GM19395 (cell line): ENCODE measurements around the gene LRRC56.
A peak's percentile ranks its signal among the peaks of the same experiment; 100 is the strongest.
"Not testable (repeated sequence)": the region's sequence is repeated elsewhere in the genome, so short reads cannot be mapped to it uniquely, and the experiment has no call there.

ENCODE experiments used
- ATAC-seq: cut with Tn5 transposase; IDR thresholded peaks from one replicate; pipeline ENCODE4 v1.9.1; 2021; ENCODE audit warnings: mild to moderate bottlenecking, moderate library complexity; ENCODE audit not compliant: unreplicated experiment

The LRRC56 gene

GRCh38 chr11:571802-572185, 34.5 kb downstream of the LRRC56 start:
- ATAC-seq = no peak

DNA sequence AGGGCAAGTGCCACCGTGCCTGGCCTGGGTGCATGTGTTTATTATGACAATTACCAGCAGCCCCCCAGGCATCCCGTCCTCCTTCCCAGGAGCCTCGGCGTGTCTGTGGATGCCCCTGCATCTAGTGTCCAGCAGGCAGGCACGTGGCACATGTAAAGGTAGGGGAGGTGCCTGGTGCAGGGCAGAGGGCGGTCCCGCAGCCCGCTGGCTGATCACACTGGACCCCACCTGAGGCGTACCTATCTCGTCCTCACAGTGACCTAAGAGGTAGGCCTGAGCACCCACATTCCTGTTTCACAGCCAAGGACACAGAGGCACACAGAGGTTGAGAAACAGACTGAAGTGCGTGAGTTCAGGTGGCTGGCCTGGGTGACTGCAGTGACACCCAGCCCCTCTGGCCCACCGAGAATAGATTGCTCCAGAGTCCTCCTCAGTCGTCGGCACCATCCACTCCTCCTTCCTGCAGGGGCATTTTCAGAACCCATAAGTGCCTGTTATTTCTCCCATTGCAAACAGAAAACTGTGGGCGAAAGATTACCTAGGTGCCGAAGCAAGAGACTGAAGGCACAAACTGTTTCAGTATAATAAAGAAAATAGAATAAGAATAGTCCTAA, 35.9 kb downstream of the LRRC56 start:
- ATAC-seq = no peak

- ATAC-seq = not testable (repeated sequence)
Observed at GRCh38 chr11:574031-574570, 36.8 kb downstream of the LRRC56 start.

DNA sequence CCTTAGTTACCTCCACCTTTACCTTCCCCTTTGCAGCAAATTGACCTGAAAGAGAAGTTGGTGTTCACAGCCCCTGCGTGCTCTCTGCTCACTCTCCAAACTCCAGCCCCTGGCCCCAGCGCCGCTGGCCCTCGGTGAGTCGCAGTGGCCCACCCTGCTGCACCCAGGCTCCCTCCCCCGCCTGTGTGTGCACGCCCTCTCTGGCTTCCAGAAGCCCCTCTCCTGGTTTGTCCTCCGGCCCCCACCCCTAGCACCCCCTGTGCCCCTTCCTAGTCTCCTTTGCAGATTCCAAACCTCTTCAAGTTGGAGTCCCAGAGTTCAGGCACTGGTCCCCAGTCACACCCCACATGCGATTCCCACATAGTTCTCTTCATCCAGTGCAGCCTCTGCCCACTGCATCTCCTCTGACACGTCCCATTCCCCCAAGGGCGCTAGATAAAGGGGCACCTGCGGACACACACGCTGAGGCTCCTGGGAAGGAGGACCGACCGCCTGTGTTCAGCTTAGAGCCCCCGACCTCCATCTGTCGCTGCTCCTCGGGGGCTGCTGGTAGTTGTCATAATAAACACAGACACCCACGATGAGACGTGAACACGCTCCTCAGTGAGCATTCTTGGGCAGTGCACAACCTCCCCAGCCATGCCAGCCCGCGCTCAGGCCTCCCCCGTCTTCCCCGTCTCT, 37.4 kb downstream of the LRRC56 start:
- no peak for ATAC-seq

GRCh38 chr11:575313-575995, 38.1 kb downstream of the LRRC56 start:
- ATAC-seq = no peak

DNA sequence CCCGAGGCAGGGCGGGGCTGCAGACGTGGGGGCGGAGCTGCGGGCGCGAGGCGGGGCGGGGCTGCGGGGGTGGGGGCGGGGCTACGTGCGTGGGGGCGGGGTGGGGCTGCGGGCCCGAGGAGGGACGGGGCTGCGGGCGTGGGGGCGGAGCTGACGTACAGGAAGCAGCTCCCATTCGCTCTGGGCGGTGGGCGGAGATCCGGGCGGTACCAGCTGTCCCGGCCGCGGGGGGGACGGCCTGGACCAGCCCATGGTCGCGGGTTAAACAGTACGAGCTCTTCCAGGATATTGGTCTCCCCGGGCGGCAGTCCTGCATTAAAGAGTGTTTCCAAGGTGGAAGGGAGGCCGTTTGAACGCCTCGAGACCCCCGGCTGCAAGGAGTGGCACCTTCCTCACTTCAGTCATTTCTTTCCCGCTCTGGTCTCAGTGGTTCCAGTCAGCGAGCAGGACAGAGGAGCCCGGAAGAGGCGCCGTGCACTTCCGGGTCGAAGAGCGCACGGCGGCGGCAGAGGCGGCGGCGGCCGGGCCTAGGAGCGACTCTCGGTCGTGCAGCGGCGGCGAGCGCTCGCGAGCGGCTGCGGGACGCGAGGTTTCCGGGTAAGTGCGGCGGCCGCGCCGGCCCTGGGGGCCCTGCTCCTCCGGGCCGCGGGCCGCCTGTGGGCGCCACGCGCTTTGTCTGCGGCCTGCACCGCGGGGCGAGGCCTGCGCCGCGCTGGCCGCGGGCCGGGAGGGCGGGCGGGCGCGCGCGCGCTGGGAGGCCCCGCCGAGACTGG, 38.9 kb downstream of the LRRC56 start, which contains the start of gene PHRF1:
TSS of gene PHRF1 (plus strand) at position 475 of the 773 bp plus-strand sequence. CDS start 5,043 bp downstream, outside the sequence.
- ATAC-seq = peak; percentile 82

DNA sequence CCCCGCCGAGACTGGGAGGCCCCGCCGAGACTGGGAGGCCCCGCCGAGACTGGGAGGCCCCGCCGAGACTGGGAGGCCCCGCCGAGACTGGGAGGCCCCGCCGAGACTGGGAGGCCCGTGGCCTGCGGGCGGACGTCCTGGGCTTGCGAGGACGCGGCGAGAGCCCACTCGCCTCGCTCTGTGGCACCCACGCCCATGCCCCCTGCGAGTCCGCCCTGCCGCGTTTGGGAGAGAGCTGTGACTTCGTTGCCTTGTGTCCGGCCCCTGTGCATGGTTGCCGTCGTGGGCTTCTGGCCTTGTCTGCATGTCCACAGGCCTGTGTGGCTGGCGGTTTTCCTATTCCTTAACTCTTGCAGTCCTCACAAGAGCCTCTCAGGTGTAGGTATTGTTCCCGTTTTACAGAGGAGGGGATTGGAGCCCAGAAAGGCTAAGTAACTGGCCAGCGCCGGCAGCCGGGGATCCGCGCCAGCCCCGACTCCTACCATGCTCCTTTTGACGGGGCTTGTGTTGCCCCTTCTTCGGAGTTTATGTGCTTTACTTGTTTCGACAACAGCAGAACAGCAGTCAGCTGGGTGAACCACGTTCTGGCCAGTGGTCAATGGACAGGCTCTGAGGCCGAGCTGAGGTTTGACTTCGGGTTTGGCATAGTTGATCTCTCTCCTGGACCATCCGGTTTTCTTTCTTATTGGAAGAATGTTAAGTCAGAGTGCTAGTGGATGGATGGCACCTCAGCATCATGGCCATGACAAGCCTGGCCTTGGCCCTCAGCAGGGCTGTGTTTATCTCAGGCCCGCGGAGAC, 39.7 kb downstream of the LRRC56 start:
- no peak for ATAC-seq

DNA sequence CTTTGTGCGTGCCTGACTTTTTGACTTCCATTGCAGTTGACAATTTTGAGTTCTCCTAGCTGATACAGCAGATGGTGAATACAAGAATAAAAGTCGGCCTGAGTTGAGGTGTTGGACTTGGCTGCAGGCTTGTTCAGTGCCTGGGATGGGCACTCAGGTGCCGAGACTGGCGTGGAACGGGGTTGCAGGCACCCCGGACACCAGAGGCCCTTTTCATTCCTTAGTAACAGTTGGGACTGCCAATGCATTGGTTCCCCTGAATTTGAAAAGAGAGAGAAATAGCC, 40.2 kb downstream of the LRRC56 start:
- ATAC-seq = no peak

DNA sequence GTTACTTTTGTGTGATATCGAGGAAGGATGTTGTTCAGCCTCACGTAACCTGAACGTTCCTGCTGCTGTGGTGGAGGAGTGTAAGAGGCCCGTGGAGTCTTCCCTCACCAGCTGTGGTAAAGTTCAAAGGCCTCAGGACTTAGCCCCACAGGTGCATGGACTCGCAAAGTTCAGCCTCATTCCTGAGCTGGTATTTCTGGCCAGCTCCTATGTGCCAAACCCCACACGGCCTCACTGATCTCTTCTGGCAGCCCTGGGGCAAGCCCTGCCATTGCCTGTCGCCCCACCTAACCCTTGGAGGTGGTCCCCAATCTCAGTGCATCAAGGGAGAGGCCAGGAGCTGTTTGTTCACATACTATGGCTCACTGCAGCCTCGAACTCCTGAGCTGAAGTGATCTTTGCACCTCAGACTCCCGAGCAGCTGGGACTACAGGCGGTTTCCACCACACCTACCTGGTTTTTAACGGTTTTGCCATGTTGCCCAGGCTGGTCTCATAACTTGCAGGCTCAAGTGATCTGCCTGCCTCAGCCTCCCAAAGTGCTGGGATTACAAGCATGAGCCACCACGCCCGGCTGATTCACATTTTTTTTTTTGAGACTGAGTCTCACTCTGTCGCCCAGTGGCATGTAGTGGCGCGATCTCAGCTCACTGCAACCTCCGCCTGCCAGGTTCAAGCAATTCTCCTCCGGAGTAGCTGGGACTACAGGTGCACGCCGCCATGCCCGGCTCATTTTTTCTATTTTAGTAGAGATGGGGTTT, 41.1 kb downstream of the LRRC56 start:
- no peak for ATAC-seq

- no peak for ATAC-seq
Observed at GRCh38 chr11:579830-580601, 42.7 kb downstream of the LRRC56 start.

DNA sequence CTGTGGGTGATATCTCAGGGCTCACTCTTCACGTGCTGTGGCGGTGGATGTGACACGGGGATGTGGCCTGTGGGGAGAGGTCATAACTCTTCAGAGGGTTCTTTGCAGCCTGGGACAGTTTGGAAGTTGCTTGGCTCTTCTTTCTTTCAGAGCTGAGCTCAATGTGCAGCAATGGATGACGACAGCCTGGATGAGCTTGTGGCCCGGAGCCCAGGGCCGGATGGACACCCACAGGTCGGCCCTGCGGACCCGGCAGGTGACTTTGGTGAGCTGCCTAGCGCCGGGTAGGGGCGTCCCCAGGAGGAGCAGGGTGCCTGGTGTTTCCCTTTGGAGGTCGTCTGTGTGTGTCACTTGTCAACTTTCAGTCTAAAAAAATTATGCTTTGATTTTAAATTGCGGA, 44.0 kb downstream of the LRRC56 start:
- ATAC-seq = no peak

DNA sequence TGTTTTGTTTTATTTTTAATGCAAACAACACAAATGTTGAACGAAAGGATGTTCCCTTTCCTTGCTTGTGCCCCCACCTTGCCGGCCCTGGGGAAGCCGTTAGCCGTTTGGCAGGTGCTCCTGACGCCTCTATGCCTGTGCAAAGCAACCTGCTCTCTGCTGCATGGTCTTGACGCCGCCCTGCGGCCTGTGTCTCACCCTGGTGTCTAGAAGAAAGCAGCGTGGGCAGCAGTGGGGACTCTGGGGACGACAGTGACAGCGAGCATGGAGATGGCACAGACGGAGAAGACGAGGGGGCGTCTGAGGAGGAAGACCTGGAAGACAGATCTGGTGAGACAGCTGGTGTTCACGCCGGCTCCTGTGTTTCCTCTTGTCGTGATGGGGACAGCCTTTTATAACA, 44.4 kb downstream of the LRRC56 start:
- no peak for ATAC-seq

- no peak for ATAC-seq
Observed at GRCh38 chr11:584287-584686, 47.0 kb downstream of the LRRC56 start.

DNA sequence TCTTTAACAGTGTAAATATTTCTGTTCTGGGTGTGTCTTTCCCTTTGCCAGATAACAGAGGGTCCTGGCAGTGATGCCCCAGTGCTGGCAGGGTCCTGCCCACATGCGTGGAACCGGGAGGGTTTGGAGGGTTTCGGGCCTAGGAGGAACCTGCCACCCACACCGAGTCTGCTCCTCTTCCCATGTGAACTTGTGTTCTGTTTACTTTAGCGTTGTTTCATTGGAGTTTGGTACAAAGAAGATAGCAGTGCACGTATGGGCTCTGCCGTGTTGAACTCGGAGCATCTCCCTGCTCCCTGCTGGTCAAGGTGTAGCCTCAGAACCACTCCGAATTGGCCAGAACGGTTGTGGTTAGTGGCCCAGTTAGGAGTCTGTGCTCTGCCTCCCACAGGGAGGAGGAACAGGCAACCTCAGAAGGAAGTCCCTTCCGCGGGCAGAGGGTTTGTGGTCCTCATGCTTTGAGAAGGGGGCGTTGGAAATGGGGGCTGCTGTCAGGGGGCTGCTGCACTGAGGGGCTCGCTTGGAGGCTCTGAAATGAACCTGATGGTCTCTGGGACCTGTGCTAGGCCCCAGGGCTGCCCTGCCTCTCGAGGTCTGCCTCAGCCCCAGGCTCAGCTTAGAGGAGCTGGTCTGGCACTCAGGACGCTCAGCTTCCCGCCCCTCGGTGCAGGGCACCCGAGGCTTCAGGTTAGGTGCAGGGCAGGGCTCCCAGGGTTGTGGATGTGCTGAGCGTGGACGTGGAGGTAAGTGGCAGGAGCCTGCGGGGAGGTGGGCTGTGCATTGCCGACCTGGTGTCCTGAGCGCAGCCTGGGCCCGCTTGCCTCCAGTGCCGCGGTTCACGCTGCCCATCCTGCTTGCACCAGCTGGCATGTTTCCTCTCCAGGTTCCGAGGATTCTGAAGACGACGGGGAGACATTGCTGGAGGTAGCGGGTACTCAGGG, 49.3 kb downstream of the LRRC56 start:
- no peak for ATAC-seq

- no peak for ATAC-seq
Observed at GRCh38 chr11:587546-587945, 50.2 kb downstream of the LRRC56 start.

DNA sequence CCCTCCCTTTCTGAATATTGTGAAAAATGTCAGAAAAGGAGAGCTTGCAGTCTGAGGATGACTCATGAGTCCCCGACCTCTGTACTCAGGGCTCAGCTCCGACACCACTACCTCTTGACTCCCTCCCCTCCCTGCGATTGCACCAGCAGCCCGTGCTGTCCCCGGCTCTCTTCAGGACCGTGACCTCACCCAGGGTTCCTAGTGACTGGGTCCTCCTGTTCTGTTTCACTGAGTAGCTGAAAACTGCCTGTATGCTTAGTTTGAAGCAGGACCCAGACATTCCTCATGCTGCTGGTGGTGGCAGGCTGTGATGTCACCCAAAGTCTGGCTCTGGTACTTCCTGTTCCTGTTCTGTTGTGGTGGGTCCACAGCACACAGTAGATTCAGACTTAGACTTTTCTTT, 50.7 kb downstream of the LRRC56 start:
- ATAC-seq = no peak

DNA sequence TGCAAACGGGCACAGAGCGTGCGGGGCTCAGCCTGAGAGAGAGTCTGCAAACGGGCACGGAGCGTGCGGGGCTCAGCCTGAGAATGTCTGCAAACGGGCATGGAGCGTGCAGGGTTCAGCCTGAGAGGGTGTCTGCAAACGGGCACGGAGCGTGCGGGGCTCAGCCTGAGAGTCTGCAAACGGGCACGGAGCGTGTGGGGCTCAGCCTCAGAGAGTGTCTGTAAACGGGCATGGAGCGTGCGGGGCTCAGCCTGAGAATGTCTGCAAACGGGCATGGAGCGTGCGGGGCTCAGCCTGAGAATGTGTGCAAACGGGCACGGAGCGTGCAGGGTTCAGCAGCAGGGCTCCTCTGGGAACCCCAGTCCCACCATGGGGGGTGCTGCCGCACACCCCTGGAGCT, 52.5 kb downstream of the LRRC56 start:
- ATAC-seq = no peak

DNA sequence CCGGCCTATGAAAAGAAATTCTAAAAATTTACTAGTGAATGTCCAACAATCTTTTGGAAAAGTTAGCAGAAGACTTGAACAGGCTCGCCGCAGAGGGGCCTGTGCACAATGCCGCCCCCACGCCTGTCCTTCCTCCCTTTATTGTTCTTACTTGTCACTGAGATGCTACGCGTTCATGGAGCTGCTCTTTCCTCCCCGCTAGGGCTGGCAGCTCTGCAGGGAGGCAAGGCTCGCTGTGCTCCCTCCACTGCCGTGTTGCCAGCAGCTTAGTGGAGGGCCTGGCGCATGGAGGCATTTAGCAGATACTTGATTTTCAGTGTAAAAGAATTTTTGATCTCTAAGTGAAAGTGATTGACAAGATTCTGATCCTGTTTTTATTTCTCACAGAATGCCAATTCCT, 53.7 kb downstream of the LRRC56 start:
- no peak for ATAC-seq
